HG02759 (cell line): ENCODE measurements around the gene ATP6V1G2.
"Not testable (repeated sequence)": the region's sequence is repeated elsewhere in the genome, so short reads cannot be mapped to it uniquely, and the experiment has no call there.

Experiments
- ATAC-seq: cut with Tn5 transposase; IDR thresholded peaks from one replicate; pipeline ENCODE4 v1.9.1; 2021; ENCODE audit warnings: mild to moderate bottlenecking, moderate library complexity; ENCODE audit not compliant: unreplicated experiment

The ATP6V1G2 gene

GRCh38 chr6:31530659-31531058 is 15.7 kb downstream of the ATP6V1G2 start:
- ATAC-seq: no peak

GRCh38 chr6:31529329-31530150 is 16.9 kb downstream of the ATP6V1G2 start:
- ATAC-seq: no peak

- no peak for ATAC-seq
Observed at GRCh38 chr6:31528821-31529328, 17.5 kb downstream of the ATP6V1G2 start, which contains the start of gene MCCD1. Gene MCCD1, plus strand, starts transcription at chr6:31528962. Its CDS starts 53 bp downstream, at chr6:31529015.

DNA sequence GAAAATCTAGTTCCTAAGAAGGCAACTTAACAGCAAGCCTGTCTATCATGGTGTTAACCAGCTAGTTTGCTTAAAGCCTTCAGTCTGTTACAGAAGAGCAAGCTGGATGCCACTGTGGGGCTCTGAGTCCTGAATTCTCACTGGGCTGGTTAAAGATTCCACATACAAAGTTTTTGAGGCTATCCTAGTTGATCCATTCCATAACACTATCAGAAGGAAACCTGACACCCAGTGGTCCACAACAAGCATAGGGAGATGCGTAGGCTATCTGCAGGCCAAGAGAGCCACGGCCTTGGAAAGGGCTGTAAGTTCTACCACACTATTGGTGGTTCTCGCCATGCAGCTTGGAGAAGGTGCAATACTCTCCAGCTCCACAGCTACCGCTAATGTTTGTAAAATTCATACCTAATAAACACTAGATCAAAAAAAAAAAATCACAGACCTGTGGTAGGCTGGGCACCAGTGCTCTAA is 18.1 kb downstream of the ATP6V1G2 start:
- ATAC-seq: no peak

DNA sequence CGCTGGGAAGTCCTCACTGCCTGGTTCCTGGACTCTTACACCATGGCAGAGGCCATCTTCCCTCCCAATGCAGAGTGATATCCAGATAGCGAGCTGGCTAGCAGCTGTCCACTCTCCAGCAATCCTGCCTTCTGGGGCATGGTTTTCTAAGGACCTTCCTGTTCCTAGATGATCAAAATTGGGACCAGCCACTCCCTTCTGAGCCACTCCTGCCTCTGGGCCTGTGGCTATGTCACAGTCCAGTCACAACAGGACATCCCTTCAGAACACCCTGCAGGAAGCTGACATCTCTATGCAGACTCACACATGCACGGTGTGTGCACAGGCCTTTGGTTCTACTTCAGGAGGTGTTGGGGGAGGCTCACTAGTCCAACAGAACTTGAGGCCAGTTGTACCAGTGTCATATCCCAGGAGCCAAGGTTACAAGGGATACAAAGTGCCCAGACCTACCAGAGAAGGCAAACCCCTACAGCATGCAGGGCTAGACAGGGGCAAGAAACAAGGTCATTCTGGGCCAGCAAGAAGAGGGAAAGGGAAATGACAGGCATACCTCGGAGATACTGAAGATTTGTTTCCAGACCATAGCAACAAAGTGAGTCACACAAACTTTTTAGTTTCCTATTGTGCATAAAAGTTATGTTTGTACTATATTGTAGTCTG is 20.3 kb downstream of the ATP6V1G2 start:
- no peak for ATAC-seq

- ATAC-seq: no peak
Observed at GRCh38 chr6:31525553-31525931, 20.9 kb downstream of the ATP6V1G2 start.

GRCh38 chr6:31521835-31522234 is 24.6 kb downstream of the ATP6V1G2 start:
- no peak for ATAC-seq

GRCh38 chr6:31513456-31514165 is 32.8 kb downstream of the ATP6V1G2 start:
- ATAC-seq: no peak

- no peak for ATAC-seq
Observed at GRCh38 chr6:31510007-31510406, 36.4 kb downstream of the ATP6V1G2 start.

DNA sequence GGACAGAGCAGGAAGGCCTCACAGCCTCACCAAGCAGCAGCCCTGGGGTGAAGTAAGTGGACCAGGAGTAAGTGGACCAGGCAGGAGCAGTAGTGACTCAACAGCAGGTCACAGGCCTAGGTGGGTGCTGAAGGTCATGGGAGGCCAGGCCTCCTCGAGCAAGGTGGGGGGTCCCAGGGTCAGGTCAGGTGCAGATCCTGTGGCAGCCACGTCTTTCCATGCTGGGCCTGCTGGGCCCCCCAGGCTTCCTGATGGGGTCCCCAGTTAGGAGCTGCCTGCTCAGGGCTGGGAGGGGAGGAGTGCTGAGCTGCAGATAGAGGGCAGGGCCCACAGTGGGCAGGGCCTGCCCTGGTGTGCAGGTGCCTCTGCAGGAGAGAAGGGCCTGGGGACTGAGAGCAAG is 37.4 kb downstream of the ATP6V1G2 start:
- not testable (repeated sequence) for ATAC-seq

DNA sequence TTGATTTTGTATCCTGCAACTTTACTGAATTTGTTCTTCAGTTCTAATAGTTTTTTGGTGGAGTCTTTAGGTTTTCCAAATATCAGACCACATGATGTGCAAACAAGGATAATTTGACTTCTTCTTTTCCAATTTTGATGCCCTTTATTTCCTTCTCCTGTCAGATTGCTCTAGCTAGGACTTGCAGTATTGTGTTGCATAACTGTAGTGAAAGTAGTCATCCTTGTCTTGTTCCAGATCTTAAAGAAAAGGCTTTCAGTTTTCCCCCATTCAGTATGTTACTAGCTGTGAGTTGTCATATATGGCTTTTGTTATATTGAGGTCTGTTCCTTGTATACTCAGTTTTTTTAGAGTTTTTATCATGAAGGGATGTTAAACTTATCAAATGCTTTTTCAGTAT is 43.8 kb downstream of the ATP6V1G2 start:
- ATAC-seq: no peak

- not testable (repeated sequence) for ATAC-seq
Observed at GRCh38 chr6:31499648-31500047, 46.8 kb downstream of the ATP6V1G2 start.

GRCh38 chr6:31498748-31499147 is 47.7 kb downstream of the ATP6V1G2 start:
- no peak for ATAC-seq

GRCh38 chr6:31497531-31498476 is 48.6 kb downstream of the ATP6V1G2 start, which contains the start of gene MICB:
Gene MICB, plus strand, starts transcription at chr6:31498145. Its CDS starts 49 bp downstream, at chr6:31498194.
- peak; percentile 59 for ATAC-seq

GRCh38 chr6:31496826-31497225 is 49.6 kb downstream of the ATP6V1G2 start:
- ATAC-seq: not testable (repeated sequence)

GRCh38 chr6:31495580-31495979 is 50.8 kb downstream of the ATP6V1G2 start:
- no peak for ATAC-seq
